Measurements from ENCODE around the gene MAML2.

Gene MAML2

DNA sequence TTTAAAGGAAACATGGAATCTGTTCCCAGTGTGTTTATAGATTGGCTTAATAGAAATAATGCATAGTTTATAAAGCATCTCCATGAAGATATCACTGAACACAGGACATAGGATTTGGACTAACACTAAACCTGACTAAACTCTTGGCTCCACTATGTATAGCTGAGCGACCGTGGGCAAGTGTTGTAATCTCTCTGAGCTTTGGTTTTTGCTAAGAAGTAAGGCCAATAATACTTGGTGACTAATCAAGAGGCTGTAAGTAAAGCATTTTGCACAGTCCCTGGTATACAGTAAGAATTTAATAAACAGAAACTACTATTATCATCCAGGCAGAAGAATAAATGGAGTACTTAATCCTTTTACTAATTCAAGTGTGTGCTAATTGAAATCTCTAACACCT is 293.6 kb downstream of the MAML2 start:
- peak; percentile 64 for DNase-seq (ENCODE audit: low read depth)
- no peak overlapping the region for H3K4me3 ChIP-seq (ENCODE audit: low read length)
- TF ChIP-seq, protein P1, sequence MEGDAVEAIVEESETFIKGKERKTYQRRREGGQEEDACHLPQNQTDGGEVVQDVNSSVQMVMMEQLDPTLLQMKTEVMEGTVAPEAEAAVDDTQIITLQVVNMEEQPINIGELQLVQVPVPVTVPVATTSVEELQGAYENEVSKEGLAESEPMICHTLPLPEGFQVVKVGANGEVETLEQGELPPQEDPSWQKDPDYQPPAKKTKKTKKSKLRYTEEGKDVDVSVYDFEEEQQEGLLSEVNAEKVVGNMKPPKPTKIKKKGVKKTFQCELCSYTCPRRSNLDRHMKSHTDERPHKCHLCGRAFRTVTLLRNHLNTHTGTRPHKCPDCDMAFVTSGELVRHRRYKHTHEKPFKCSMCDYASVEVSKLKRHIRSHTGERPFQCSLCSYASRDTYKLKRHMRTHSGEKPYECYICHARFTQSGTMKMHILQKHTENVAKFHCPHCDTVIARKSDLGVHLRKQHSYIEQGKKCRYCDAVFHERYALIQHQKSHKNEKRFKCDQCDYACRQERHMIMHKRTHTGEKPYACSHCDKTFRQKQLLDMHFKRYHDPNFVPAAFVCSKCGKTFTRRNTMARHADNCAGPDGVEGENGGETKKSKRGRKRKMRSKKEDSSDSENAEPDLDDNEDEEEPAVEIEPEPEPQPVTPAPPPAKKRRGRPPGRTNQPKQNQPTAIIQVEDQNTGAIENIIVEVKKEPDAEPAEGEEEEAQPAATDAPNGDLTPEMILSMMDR (conservative IDR thresholded peaks at IDR 0.05; ENCODE audit: low read length): no peak

DNA sequence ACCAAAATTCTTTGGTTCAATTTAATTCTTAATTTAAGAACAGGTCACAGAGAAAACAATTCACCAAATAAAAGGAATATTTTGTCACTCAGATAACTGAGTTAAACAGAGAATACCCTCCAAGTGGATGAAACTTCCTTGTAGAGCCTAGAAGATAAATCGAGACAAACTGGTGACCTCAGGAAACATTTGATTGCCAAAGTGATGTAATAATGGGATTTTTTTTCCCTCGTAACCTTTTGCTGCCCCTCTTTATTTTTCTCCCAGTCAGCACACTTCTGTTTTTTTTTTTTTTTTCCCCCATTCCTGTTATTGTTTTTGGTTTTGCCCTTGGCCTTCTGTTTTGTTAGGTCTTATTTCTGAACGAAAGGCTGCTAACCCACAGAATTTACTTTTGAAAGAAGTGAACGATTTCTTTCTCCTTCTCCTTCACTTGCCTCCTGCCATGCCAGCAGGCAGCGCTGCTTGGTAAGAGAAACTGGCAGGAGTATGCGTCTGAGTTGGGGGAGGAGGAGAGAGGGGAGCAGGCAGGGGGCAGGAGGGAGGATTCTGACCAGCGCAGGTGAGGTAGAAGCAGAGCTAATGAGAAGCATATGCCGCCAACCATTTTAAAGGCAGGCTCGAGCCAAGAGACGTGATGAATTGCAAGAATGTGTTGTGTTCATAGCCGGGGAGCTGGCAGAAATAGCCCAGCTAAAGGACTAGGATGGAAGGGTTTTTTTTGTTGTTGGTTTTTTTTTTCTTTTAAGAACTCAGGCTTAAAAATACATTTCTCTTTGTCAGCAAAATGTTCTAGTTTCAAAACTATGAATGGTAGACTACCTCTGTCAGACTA is 297.2 kb downstream of the MAML2 start:
- TF ChIP-seq, protein P1 (conservative IDR thresholded peaks at IDR 0.05; ENCODE audit: low read length): peak; percentile 51
- H3K4me3 ChIP-seq (ENCODE audit: low read length): peak overlapping the region; percentile 16; the same call in 1 of the 2 replicates
- DNase-seq (ENCODE audit: low read depth): peak; percentile 93

DNA sequence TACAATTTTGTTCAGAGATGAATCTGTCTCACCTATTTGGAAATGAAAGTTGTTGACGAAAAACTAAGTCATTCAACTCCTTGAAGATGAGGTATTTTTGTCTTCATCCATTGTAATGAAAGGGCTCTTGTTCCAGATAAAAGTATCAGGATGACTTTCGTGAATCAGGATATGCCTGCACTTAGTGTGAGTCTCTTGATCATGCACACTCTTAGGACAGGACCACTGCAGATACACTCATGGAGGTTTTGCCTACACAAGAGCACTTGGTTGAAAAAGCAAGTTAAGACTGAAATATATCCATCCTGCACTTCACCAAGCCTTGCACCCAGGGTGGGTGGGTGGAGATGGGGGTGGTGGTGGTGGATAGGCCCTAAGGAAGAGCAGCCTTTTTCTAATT is 298.2 kb downstream of the MAML2 start:
- H3K4me3 ChIP-seq (ENCODE audit: low read length): no peak overlapping the region
- TF ChIP-seq, protein P1 (conservative IDR thresholded peaks at IDR 0.05; ENCODE audit: low read length): no peak
- no peak for DNase-seq (ENCODE audit: low read depth)

DNA sequence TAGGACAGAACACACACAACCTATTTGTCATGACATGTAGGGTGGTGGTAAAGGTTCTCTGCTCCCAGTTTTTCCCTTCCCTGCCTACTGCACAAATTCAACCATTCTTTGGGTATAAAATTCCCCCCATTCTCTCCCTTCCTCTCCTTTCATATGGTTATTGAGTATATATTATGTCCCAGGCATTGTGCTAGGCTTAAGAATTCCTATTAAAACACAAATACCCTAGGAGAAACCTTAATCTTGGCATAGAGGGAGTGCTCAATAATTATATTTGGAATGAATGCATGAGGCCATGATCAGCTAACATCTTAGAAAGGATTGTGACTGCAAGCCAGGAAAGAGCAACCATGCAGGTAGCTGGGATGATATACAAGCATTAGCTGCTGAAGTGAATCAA is 298.7 kb downstream of the MAML2 start:
- H3K4me3 ChIP-seq (ENCODE audit: low read length): no peak overlapping the region
- DNase-seq (ENCODE audit: low read depth): no peak
- TF ChIP-seq, protein P1 (conservative IDR thresholded peaks at IDR 0.05; ENCODE audit: low read length): no peak

DNA sequence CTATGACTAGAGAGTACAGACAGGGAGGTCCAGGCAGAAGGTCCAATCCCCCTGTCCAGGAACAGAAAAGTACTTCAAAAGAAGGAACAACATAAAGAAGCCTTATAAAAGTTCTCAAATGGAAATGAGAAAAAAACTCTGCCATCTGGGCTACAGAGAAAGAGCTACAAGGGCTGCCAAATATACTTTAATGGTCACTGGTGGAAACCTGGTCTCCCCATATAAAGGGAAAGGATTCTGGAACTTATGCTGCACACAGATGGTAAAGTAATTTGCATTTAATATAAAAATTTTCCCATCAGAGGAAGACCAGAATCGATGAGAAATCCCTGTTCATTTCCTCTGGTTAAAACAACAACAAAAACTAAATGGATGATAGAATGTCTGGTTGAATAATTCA is 299.7 kb downstream of the MAML2 start:
- DNase-seq (ENCODE audit: low read depth): no peak
- TF ChIP-seq, protein P1 (conservative IDR thresholded peaks at IDR 0.05; ENCODE audit: low read length): no peak
- H3K4me3 ChIP-seq (ENCODE audit: low read length): no peak overlapping the region

DNA sequence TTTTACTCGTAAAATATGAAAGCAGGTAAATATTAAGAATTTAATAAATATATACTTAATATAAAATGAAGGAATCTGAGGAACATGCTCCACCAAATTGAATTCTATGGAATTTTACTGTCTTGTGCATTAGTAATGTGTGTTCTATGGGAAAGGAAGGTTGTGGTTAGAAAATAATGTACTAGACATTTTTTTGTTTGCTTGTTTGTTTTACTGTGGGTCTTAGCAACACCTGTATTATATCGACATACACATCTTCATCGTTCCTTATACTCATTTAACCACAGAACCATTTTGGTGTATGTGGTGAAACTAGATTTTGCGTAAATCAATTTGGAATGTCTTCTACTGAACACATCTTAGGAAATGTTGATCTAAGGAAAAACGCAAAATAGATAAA is 304.9 kb downstream of the MAML2 start:
- H3K4me3 ChIP-seq (ENCODE audit: low read length): no peak overlapping the region
- peak; percentile 40 for DNase-seq (ENCODE audit: low read depth)
- TF ChIP-seq, protein P1 (conservative IDR thresholded peaks at IDR 0.05; ENCODE audit: low read length): no peak

DNA sequence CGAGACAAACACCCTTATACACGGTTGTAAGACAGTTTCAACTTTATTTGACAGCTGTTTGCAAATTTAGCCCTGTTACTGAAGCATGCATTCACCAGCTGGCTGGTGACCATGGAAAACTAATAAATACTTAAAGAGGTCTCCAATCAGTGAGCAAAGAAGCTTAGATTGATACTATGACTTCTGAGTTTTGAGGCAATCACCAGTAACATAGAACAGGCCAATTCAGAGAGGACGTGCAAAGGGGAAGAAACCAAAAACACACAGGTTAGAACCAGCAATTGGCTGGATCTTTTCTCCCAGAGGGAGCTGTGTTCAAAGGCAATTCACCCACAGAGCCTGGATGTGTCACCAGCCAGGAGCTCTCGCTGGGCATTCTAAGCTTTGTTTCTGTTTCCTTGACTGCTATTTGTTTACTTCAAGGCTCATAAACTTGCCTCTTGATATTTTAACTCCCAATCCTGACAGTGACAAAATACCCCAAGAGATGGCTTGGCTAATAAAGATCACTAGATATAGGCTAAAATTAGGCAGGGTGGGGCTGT is 305.5 kb downstream of the MAML2 start:
- 0 out of 2 replicates have a peak overlapping the region, but pooled peaks have one; percentile 3 for H3K4me3 ChIP-seq (ENCODE audit: low read length)
- DNase-seq (ENCODE audit: low read depth): peak; percentile 64
- TF ChIP-seq, protein P1 (conservative IDR thresholded peaks at IDR 0.05; ENCODE audit: low read length): peak; percentile 32

Measured in AG10803 (cell line).